HG03280 (cell line): ENCODE results near the gene CACNA2D2.

Source experiments
- ATAC-seq: cut with Tn5 transposase; IDR thresholded peaks from one replicate; pipeline ENCODE4 v1.9.1; 2021; ENCODE audit warnings: mild to moderate bottlenecking, moderate library complexity; ENCODE audit not compliant: unreplicated experiment

The CACNA2D2 gene

DNA sequence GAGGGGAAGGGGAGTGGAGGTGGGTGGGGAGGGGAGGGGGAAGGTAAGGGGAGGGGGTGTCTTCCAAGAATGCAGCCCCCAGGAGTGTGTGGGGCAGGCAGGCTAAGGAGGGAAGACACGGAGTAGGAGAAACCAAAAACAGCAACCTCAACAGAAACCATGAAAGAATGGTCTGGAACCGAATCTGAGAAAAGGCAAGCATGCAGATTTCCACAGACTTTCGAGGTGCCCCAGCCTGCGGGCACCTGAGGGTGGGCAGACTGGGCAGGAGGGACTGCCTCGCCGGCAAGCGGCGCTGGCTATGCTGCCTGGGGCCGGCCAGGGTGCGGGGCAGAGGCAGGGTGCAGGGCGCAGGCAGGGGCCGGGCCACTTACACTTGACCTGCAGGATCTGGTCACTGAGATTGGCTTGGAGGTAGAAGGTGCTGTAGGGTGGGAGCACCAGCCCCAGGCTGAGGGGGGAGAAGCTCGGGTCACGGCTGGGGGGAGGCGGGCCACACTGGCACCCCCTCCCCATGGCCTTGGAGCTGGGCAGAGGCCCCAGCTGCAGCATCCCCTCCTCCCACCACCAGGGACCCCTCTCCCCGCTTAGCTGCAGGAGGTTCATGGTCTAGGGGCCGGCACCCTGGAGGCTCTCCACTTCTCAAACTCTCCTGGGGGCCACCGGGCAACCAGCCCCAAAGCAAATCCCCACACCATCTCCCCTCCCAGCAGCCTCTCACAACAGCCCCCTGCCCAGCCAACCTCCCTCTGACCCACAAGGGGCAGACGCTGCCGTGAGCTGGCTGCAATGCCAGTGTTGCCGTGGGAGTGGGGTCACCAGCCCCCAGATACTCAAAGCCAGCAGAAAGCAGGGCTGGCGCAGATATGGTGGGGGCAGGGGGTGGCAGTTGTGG lies 128.8 kb downstream of the CACNA2D2 start:
- ATAC-seq: no peak

DNA sequence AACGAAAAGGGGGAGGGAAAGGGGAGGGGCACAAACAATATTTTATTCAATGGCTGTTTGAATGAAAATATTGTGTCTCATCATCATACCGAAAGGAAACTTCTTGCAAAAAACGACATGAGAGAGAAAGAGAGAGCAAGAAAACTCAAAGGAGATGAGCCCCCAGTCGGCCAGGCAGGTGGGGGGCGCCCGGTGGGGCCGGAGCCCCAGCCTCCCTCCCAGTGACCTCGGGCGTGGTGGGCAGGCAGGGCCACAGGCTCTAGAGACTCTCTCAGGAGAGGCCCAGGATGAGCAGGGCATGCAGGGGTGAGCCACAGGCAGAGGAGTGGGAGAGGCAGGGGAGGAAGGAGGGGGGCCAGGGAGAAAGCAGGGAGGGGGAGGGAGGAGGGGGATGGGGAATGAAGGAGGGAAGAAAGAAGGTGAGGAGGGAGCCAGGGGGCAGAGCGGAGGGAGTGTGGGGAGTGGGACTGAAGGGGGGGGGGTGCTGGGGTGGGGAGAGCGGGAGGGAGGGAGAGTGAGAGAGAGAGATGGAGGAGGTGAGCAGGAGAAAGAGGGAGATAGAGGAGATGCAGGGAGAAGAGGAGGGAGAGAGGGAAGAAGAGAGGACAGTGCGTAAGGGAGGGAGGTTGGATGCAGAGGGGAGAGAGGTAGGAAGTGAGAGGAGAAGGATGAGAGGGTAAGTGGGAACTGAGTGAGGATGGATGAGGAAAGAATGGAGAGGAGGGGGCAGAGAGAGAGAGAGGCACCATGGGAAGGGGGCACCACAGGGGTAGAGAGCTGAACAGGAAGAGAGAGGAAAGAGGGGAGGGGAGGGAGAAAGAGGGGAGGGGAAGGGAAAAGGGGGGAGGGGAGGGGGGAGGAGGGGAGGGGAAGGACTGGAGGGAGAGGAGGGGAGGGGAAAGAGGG lies 130.0 kb downstream of the CACNA2D2 start:
- ATAC-seq: no peak

DNA sequence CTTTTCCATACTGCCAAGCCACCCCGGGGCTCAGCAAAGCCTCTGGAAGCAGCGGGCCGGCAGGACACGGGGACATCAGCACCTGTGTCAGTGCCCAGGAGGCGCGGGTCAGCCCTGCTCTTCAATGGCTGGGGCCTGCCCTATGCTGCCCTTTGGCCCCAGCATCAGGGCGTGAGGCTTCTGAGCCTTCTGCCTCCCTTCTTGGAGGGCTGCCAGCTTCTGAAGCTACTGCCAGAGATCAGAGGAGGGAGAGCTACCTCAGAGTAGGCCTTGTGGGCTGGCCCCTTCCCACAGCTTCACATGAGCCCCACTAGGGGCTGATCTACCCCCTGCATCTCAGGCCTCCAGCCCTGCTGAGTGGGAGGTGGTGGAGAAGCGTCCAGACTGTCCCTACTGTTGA lies 131.1 kb downstream of the CACNA2D2 start:
- ATAC-seq: no peak

DNA sequence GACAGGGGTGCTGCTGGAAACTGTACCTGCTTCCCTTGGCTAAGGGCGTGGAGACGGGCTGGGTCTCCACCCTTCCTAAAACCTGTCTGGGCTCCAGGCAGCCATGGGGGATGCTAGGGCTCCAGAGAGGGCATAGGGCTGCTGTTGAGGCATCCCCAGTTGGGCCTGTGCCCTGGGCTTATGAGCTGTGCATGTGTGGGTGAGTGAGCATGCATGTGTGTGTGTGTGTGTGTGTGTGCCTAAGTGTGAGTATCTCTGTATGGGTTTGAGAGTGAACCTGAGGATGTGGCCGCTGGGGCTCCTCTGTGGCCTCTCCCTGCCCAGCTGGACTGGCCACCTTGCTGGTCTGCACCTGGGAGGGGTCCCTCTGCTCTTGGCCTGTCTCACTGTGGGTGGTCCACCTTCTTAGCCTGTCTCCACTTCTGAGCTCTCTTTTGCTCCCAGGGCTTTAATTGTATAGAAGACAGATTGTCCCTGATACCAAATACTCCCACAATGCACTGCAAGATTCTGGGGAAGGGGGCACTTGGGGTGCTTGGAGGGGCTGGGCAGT lies 132.2 kb downstream of the CACNA2D2 start:
- ATAC-seq: no peak

DNA sequence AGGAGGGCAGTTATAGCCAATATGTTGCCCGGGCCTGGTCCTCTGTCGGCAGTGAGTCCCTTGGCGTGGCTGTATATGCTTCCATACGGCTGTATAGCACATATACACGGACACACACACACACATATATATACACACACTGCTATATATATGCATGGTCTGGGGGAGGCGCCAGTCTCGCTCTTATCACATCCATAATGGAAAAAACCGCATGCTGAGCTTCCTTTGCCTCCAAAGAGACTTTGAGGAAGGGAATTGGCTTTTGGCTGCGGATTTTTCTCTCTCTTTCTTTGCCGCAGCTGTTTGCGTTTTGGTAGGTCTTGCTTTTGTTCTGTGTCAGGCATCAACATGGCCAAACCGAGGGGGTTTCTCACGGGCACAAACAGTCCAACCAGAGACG lies 132.8 kb downstream of the CACNA2D2 start:
- no peak for ATAC-seq

DNA sequence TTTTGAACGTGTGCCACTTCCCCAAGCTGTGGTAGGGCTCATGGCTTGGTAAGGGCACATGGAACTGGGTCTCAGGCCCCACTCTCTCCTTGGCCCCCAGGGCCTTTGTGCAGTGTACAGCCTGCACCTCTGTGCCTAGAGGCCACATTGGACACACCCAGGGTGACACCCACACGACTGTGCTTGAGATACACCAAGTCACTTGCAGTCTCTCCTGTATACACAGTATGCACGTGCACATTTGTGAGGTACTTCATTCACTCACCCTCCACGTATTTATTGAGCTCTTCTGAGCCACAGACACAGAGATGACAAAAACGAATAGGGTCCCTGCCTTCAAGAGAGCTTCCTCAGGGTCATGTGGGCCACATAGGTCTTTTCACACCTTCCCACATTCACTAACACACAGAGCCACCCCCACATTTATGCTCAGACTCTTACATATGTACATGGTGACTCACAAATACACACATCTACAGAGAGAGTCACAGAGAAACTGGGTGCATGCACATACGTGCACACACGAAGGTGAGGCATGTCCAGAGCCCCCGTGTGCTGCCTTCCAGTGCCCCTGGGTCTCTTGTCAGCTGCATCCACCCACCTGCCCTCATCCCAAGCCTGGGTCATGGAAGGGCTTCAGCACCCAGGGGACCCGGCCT lies 134.3 kb downstream of the CACNA2D2 start:
- no peak for ATAC-seq

DNA sequence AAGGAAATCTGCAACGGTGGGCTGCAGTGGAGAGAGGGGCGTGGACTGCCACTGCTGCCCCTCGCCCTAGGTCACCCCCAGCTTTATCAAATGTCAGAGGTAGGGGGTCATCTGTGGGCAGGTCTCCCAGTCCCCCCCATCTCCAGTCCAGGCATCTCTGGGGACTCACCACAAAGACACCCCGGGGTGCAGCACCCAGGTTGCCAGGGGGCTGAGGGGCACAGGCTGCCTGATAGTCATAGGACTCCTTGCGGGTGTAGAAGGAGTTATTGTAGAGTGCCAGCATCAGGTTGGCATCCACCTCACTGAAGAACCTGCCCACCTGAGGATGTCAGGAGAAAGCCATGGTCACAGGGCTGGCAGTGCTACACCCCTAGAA lies 137.6 kb downstream of the CACNA2D2 start:
- ATAC-seq: no peak

DNA sequence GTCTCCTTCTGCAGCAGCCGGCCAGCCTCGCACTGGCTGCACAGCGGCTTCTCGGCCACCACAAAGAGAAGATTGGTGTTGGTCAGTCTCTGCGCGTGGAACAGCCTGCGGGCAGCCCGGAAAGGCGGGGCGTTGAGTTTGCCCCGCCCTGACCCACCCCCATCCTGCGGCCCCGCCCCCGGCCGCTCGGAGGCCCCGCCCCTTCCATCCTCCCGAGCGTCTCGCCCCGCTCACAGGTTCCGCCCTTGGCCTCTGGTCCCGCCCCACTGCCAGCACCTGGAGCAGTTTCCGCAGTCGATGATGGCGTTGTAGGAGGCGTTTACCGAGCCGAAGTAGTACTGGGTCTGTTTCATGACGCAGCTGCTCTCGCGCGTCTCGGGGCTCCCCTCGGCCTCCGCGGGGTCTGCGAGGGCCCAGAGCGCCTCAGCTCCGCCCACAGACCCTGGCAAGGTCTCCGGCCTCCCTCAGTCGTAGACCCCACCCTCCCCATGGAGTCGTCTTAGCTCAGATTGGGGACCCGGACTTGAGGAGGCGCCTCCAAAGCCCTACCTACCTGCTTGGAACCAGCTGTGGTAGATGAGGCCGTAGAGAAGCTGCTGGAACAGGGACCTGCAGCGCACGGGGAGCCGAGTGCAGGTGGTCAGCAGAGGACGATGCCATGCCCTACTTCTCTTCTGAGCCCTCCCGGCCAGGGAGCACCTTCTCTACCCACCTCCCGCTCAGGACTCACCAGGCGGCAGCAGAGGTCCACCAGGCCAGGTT lies 138.2 kb downstream of the CACNA2D2 start:
- ATAC-seq: peak; percentile 91

DNA sequence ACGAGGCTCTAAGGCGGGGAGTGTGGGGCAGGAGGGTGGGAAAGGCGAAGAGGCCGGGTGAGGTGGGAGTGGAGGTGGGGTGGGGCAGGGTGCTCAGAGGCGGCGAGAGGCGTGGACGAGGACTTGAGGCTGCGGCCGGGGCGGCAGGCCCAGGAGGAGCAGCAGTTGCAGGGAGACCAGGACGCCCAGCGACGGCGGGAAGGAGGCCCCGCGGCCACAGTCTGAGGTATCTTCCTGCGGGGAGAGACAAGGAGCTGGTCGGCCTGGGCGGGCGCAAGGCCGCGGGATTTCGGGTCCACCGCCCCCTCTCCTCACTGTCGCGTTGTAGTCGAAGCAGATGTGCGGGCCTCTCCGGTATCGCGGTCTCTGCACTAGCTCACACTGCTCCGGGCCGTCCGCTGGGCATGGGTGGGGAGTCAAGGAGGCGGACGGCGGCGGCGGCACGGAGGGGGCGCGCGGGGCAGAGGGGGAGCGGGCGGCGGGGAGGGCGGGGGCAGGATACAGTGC lies 138.8 kb downstream of the CACNA2D2 start:
- no peak for ATAC-seq

DNA sequence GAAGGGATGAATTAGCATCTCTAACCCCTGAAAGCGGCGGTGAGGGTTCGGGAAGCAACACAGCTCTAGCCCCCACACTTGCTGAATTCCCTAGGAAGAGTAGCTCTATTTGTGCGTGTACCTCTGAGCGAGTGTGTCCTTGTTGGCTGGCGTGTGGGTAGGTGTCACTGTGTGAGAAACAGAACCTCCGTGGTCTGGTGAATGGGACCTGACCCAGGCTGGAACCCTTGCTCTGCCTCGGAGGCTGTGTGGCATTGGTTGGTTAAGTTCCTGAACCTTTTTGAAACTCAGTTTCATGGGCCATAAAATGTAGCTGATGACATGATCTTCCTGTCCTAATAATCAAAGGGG lies 143.7 kb downstream of the CACNA2D2 start:
- ATAC-seq: peak; percentile 15

DNA sequence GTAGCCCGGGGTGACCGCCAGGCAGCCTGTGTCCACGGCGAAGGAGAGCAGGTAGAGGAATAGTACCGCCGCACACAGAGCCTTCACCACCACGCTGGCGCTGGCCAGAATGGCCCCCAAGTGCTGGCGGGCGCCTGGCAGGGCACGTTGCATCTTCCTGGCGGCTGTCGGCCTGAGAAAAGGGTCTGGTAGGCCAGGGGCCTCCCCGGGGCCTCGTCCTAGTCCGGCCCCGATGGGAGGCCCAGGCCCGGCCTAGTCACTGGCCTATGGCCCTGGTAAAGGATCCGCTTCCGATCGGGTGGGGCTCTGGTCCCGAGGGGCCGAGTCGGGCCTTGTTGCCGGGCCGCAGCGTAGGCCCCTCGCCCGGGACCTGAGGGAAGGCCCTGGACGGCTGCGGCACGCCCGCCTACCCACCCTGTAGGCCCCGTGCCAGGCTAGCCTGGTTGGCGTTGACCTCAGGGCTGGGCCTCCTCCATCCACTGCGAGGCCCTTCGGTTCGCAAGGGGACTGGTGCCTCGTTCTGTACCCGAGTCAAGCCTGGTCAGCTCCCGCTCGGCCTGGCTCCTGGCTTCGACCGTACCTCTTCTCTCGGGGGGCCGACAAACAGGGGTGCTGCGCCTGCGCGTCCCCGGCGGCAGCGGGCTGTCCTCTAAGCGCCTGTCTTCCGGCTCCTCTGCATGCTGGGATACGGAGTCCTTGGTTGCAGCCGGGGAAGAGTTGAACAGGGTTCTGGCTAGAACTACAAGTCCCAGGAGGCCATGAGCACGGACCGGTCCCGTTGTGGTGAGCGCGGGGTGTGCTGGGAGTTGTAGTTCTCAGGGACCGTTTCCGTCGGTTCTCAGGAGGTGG lies 144.3 kb downstream of the CACNA2D2 start, which contains the start of gene TMEM115:
TMEM115 (minus strand) TSS at position 611 of the 849 bp plus-strand sequence; CDS start at position 153, 458 bp downstream.
- ATAC-seq: peak; percentile 98

DNA sequence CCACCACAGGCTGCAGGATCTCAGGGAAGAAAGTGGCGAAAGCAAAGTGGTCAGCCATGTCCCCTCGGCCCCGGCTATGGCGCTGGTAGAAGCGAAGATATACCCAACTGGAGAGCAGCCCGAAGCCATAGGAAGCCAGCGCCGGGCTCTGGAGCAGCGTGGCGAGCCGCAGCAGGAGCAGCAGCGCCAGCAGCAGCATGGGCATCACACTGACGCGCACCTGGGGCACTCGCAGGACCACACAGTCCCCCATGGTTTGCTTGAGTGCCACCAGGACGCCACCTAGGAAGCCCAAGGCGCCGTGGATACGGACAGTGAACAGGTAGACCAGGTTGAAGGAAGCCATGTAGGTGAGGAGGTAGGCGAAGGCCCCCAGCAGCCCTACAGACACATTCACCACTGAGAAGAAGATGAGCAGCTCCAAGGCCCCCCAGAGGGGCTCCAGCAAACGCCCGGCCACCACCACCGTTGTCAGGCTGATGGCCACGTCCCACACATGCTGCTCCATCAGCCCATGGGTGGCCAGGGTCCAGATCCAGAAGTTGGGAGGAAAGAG lies 145.0 kb downstream of the CACNA2D2 start:
- ATAC-seq: no peak

DNA sequence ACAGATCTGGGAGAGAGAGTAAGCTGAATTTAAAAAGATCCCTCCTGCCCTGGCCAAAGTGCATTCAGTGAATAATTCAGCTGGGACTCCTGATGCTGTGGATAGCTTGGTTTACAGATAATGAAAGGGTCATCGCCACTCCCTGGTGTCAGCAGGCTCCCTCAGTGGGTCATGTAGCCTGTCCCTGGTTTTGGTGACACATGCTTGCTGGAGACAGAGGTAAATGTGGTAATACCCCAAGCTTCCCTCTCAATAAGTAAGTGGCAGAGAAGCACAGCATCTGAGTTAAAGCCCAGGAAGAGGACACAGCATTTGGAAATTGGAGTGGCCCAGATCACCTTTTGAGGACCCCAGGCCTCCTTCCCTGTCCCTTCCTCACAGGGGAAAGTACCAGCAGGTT lies 146.0 kb downstream of the CACNA2D2 start:
- ATAC-seq: no peak

DNA sequence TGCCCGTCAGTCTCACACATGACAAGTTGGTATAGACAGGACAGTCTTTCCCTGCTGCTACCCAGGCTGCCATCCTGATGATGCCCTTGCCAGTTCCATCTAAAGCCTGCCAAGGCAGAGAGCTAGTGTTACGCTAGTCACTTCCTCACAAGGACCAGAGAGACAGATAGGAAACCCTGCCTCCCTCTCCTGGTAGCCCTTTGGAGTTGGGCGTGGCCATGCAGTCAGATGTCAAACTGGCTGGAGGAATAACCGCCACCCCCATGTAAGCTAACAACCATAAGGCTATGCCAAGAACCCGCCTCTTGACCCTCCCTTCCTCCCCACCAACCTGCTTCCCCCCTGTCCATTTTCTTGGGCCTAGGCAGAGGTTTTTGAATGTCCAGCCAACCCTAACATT lies 146.9 kb downstream of the CACNA2D2 start:
- no peak for ATAC-seq

DNA sequence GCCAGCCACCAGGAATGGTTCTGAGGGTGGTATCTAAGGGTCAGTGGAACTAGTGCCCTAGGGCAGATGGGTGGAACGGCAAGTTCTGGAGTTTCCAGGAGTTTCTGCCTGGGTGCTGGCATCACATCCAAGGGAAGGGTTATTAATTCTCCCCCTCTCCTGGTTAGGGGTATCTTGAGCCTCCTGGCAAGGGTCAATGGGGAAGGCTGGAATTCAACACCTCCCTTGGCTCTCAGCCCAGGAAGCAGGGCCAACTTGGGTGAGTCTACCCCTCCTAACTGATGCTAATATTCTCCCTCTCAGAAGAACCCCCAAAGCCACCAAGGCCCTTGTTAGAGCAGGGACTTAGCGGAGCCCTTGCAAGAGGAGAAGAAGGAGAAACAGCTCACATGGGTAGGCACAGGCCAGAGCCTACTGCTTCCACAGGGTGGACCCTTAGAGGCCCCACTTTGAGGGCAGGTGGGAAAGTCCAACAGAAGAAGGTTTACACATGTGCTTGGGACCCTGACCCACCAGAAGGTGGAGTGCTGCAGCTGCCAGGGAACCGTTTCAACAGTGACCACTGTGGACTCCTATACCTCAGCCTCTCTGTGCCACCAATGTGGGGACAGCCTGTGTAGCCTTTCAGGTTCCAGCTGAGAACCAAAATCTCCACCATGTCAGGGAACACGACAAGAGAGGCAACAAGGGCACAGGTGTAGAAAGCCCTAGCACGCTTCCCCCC lies 147.4 kb downstream of the CACNA2D2 start:
- ATAC-seq: no peak

DNA sequence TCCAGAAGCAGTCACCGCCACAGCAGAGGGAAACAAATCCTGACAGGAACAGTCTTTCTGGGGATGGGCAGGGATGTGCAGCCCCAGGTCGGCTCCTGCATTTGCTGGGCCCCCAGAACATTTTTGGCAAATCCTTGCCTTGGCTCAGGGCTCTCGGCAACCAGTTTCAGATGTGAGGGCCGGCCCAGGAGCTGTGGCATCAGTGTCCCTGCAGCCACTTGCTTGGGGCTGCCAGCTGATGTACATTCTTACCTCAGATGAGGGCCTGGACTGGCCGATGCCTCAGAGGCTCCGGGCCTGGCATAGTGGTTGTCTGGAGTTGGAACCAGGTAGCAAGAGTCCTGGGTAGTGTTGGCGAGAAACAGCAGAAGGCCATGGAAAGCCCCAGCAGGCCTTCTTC lies 148.6 kb downstream of the CACNA2D2 start:
- ATAC-seq: no peak

DNA sequence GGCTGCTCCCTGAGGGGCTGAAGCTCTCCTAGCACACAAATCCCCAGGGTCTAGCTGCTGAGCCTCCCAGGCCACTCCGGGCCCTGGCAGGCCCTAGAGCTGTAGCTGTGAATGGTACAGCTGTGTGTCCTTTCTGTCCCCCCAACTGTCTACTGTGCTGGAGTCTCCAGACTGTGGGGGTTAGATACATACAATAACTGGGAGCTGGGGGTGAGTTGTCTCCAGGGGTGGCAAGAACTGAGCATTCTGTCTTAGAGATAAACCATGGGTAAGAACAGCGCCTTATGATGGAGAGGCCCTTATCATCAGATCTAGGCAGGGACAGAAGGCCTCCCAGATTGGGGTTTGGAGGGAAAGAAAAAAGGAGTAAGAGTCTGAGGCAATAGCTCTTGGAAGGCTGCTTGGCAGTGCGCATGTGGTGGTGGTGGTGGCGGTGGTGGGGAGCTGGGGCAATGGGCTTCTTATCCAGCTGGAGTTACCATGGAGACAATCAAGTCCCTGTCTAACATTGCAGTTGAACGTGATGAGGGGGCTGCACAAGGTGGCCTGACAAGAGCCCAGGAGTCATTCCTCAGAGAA lies 149.2 kb downstream of the CACNA2D2 start:
- no peak for ATAC-seq
